HCT116 (cell line): ENCODE results near the gene TMEM51.

Experiments used
- CTCF ChIP-seq, 3 experiments: fragments of 200-600 bp in 1 of 3; sonication (generic) in 1 of 3; IDR thresholded peaks in 2 of 3; conservative IDR thresholded peaks in 1 of 3; 2 replicates each; pipeline ENCODE4 v1.5.1; 2012 to 2017; ENCODE audit warnings: low read depth in 2 of 3, low read length in 2 of 3, antibody characterized with exemption in 1 of 3, borderline replicate concordance in 1 of 3, control low read depth in 1 of 3, mild to moderate bottlenecking in 1 of 3, mixed read lengths in 1 of 3, mixed run types in 1 of 3, moderate library complexity in 1 of 3; ENCODE audit not compliant: insufficient read depth in 1 of 3
- EZH2 ChIP-seq: fragments of 200-600 bp; sonication (generic); IDR thresholded peaks from 2 replicates; pipeline ENCODE4 v1.6.1; 2017; ENCODE audit warnings: antibody characterized with exemption, mixed run types
- EZH2phosphoT487 ChIP-seq: fragments of 200-600 bp; IDR thresholded peaks from 2 replicates; pipeline ENCODE4 v1.6.1; 2018; ENCODE audit warnings: antibody characterized with exemption, borderline replicate concordance
- JUND ChIP-seq: IDR thresholded peaks from 2 replicates; pipeline ENCODE4 v1.6.1; 2012
- POLR2A ChIP-seq: IDR thresholded peaks from 2 replicates; pipeline ENCODE4 v1.7.0; 2011; ENCODE audit warnings: borderline replicate concordance; ENCODE audit not compliant: insufficient read depth, insufficient read length; ENCODE audit errors: extremely low read depth
- RAD21 ChIP-seq: IDR thresholded peaks from 2 replicates; pipeline ENCODE4 v1.6.1; 2012; ENCODE audit warnings: low read depth, mild to moderate bottlenecking
- SIN3A ChIP-seq: IDR thresholded peaks from 2 replicates; pipeline ENCODE4 v1.6.1; 2012; ENCODE audit warnings: low read depth
- SRF ChIP-seq: IDR thresholded peaks from 2 replicates; pipeline ENCODE4 v1.6.1; 2012; ENCODE audit warnings: low read depth
- YY1 ChIP-seq: IDR thresholded peaks from 2 replicates; pipeline ENCODE4 v1.6.1; 2011; ENCODE audit warnings: low read length, low read depth, moderate library complexity, mild to moderate bottlenecking; ENCODE audit not compliant: insufficient replicate concordance; ENCODE audit errors: extremely low read depth
- ZNF274 ChIP-seq: fragments of 200-500 bp; sonication (Bioruptor generic); IDR thresholded peaks from 2 replicates; pipeline ENCODE4 v1.6.1; 2014; ENCODE audit warnings: mild to moderate bottlenecking, low read depth, low read length, inconsistent platforms

GRCh38 chr1:15180945-15181523, 27.5 kb downstream of the TMEM51 start:
- TF ChIP-seq SRF (no peak), ZNF274 (no peak), CTCF (IDR thresholded peaks at IDR 0.05 in 2 of 3, conservative IDR thresholded peaks at IDR 0.05 in 1 of 3; ENCODE audit: borderline replicate concordance in 1 of 3, insufficient read depth in 1 of 3, low read depth in 2 of 3, low read length in 2 of 3) (no peak), EZH2phosphoT487 (no peak), RAD21 (no peak), YY1 (no peak), POLR2A (no peak), JUND (no peak), EZH2 (no peak), SIN3A (no peak)
